Activated CD8-positive, alpha-beta T cell treated with anti-CD3 and anti-CD28 coated beads, Interleukin-2, amount 10 ng/mL, durations not matched to agents 7 days and 5 days (primary cell): Measurements from ENCODE around the gene SLC36A3. TPM values are rescaled to one million over a fixed set of nuclear protein-coding genes. Genes with fewer than 3 reads are reported as not detected.
"Not testable (repeated sequence)": the region's sequence is repeated elsewhere in the genome, so short reads cannot be mapped to it uniquely, and the experiment has no call there.

Source experiments
- ATAC-seq: fragments of 150-1000 bp; cut with Tn5 transposase; one replicate; pipeline ENCODE4 v1.10.0; 2021; ENCODE audit warnings: moderate library complexity
- CTCF ChIA-PET: fragments of 350-600 bp; sonication (Branson Sonifier 250); formaldehyde crosslinking; loops from one replicate; lab custom pipeline; 2021; ENCODE audit warnings: antibody characterized with exemption; lab: Charles Lee
- POLR2A ChIA-PET: fragments of 350-600 bp; sonication (Branson Sonifier 250); formaldehyde crosslinking; loops from one replicate; lab custom pipeline; 2021; ENCODE audit warnings: antibody characterized with exemption; lab: Charles Lee
- DNase-seq: peaks from one replicate; pipeline ENCODE4 v3.0.0-alpha.2; 2020
- H3K27ac Mint-ChIP-seq: one replicate; pipeline ENCODE4 v1.8.0; 2021; ENCODE audit warnings: mild to moderate bottlenecking, mixed read lengths
- H3K27me3 Mint-ChIP-seq: one replicate; pipeline ENCODE4 v1.8.0; 2021; ENCODE audit warnings: low read depth, mixed read lengths
- H3K36me3 Mint-ChIP-seq: one replicate; pipeline ENCODE4 v1.8.0; 2021; ENCODE audit warnings: low read depth, mixed read lengths
- H3K4me1 Mint-ChIP-seq: one replicate; pipeline ENCODE4 v1.8.0; 2021; ENCODE audit warnings: low read depth, mixed read lengths
- H3K4me3 Mint-ChIP-seq: one replicate; pipeline ENCODE4 v1.8.0; 2021; ENCODE audit warnings: mild to moderate bottlenecking, mixed read lengths
- H3K9me3 Mint-ChIP-seq: one replicate; pipeline ENCODE4 v1.8.0; 2022; ENCODE audit warnings: mixed read lengths; ENCODE audit not compliant: insufficient read depth
- total RNA-seq, 2 experiments: library from RNA; stranded (reverse); gene quantifications; one replicate each; pipeline ENCODE4 v1.2.3, GENCODE V29; 2021

Gene SLC36A3
- total RNA-seq, 2 experiments from 2014 or later: not detected

- ChIA-PET CTCF (interaction anchor here (1.0 kb wide), 2 partner anchors 23 to 142 kb away, joined by 3 to 4 read pairs; no protein-coding TSS in a partner anchor), POLR2A (no interaction called here)
- H3K4me3 Mint-ChIP-seq: no peak overlapping the region
- no peaks in the 10 kb centered on the region for H3K9me3 Mint-ChIP-seq
- H3K27ac Mint-ChIP-seq: no peak overlapping the region
- no peak for DNase-seq
- no peaks in the 10 kb centered on the region for H3K27me3 Mint-ChIP-seq
- ATAC-seq: no peak
- no peaks in the 10 kb centered on the region for H3K36me3 Mint-ChIP-seq
- peaks cover 17% of the 10 kb centered on the region for H3K4me1 Mint-ChIP-seq
These were observed 45.8 kb downstream of the SLC36A3 start for GRCh38 chr5:151257731-151258181.

- Mint-ChIP-seq H3K27ac (no peak overlapping the region), H3K9me3 (no peaks in the 10 kb centered on the region), H3K4me1 (peaks cover 32% of the 10 kb centered on the region), H3K27me3 (no peaks in the 10 kb centered on the region), H3K4me3 (no peak overlapping the region), H3K36me3 (no peaks in the 10 kb centered on the region)
- DNase-seq (no peak), ATAC-seq (no peak)
- POLR2A ChIA-PET: no interaction called here
- CTCF ChIA-PET: no interaction called here
These were observed 47.8 kb downstream of the SLC36A3 start for GRCh38 chr5:151255621-151256286.

GRCh38 chr5:151254990-151255389 is 48.6 kb downstream of the SLC36A3 start:
- H3K4me1 Mint-ChIP-seq: peaks cover 39% of the 10 kb centered on the region
- H3K36me3 Mint-ChIP-seq, H3K27me3 Mint-ChIP-seq, H3K27ac Mint-ChIP-seq, H3K9me3 Mint-ChIP-seq, ATAC-seq, DNase-seq, POLR2A ChIA-PET, H3K4me3 Mint-ChIP-seq: not testable (repeated sequence)
- CTCF ChIA-PET: interaction anchor here (1.8 to 3.0 kb wide), 2 partner anchors 61 to 90 kb away, joined by 4 to 12 read pairs; no protein-coding TSS in a partner anchor

- no peak for ATAC-seq
- H3K36me3 Mint-ChIP-seq: peaks cover 4% of the 10 kb centered on the region
- no peaks in the 10 kb centered on the region for H3K9me3 Mint-ChIP-seq
- H3K27me3 Mint-ChIP-seq: no peaks in the 10 kb centered on the region
- no peak overlapping the region for H3K4me3 Mint-ChIP-seq
- peaks cover 39% of the 10 kb centered on the region for H3K4me1 Mint-ChIP-seq
- DNase-seq: no peak
- ChIA-PET CTCF (interaction anchor here (1.8 to 3.0 kb wide), 2 partner anchors 62 to 89 kb away, joined by 4 to 12 read pairs; no protein-coding TSS in a partner anchor), POLR2A (no interaction called here)
- no peak overlapping the region for H3K27ac Mint-ChIP-seq
These were observed 49.0 kb downstream of the SLC36A3 start for GRCh38 chr5:151254556-151254955.

- H3K27ac Mint-ChIP-seq: peak overlapping the region; percentile 3
- no peaks in the 10 kb centered on the region for H3K27me3 Mint-ChIP-seq
- peak overlapping the region; percentile 88 for H3K4me3 Mint-ChIP-seq
- CTCF ChIA-PET: interaction anchor here (1.8 to 3.0 kb wide), 2 partner anchors 63 to 88 kb away, joined by 4 to 12 read pairs; no protein-coding TSS in a partner anchor
- DNase-seq (no peak), ATAC-seq (no peak)
- peaks cover 4% of the 10 kb centered on the region for H3K36me3 Mint-ChIP-seq
- POLR2A ChIA-PET: interaction anchor here (1.4 to 2.3 kb wide), 2 partner anchors 40 to 103 kb away, joined by 3 to 11 read pairs; no protein-coding TSS in a partner anchor
- no peaks in the 10 kb centered on the region for H3K9me3 Mint-ChIP-seq
- peaks cover 39% of the 10 kb centered on the region for H3K4me1 Mint-ChIP-seq
These were observed 50.0 kb downstream of the SLC36A3 start for GRCh38 chr5:151253605-151253950.

- no peaks in the 10 kb centered on the region for H3K9me3 Mint-ChIP-seq
- CTCF ChIA-PET: interaction anchor here (0.9 to 3.1 kb wide), 11 partner anchors 12 to 406 kb away, joined by 3 to 23 read pairs (median 6); partner anchors contain the start of genes CCDC69 and SLC36A1
- peaks cover 39% of the 10 kb centered on the region for H3K4me1 Mint-ChIP-seq
- H3K27ac Mint-ChIP-seq: peak within 1 kb of the TSS; percentile 93
- H3K4me3 Mint-ChIP-seq: peak within 1 kb of the TSS; percentile 88
- H3K27me3 Mint-ChIP-seq: no peaks in the 10 kb centered on the region
- H3K36me3 Mint-ChIP-seq: peaks cover 4% of the 10 kb centered on the region
- peak; percentile 99 for DNase-seq
- ATAC-seq: peak; percentile 98
- POLR2A ChIA-PET: interaction anchor here (0.5 to 2.3 kb wide), 10 partner anchors 18 to 1017 kb away, joined by 3 to 11 read pairs (median 4); partner anchors contain the start of genes ANXA6 and CCDC69
These were observed 50.6 kb downstream of the SLC36A3 start, which contains the start of gene GM2A for GRCh38 chr5:151252762-151253604. Gene GM2A (plus strand): TSS chr5:151253185. CDS start chr5:151253217, 32 bp downstream.

GRCh38 chr5:151251621-151252020 is 51.9 kb downstream of the SLC36A3 start:
- Mint-ChIP-seq H3K27ac (peak overlapping the region; percentile 93), H3K4me3 (peak overlapping the region; percentile 15), H3K4me1 (peaks cover 39% of the 10 kb centered on the region), H3K27me3 (no peaks in the 10 kb centered on the region), H3K9me3 (no peaks in the 10 kb centered on the region), H3K36me3 (peaks cover 4% of the 10 kb centered on the region)
- ChIA-PET POLR2A (interaction anchor here (1.4 to 2.3 kb wide), 4 partner anchors 28 to 200 kb away, joined by 3 to 11 read pairs (median 6); partner anchors contain the start of gene CCDC69), CTCF (interaction anchor here (1.0 to 3.1 kb wide), 5 partner anchors 13 to 126 kb away, joined by 3 to 23 read pairs (median 6); partner anchors contain the start of gene CCDC69)
- no peak for ATAC-seq
- no peak for DNase-seq

- DNase-seq: peak; percentile 50
- Mint-ChIP-seq H3K36me3 (peaks cover 4% of the 10 kb centered on the region), H3K27me3 (no peaks in the 10 kb centered on the region), H3K27ac (peak overlapping the region; percentile 4), H3K4me3 (peak overlapping the region; percentile 32), H3K4me1 (peaks cover 39% of the 10 kb centered on the region), H3K9me3 (no peaks in the 10 kb centered on the region)
- ATAC-seq: no peak
- ChIA-PET POLR2A (no interaction called here), CTCF (interaction anchor here (0.7 to 3.1 kb wide), 5 partner anchors 13 to 110 kb away, joined by 3 to 23 read pairs (median 6); partner anchors contain the start of gene CCDC69)
These were observed 52.5 kb downstream of the SLC36A3 start for GRCh38 chr5:151251001-151251551.

GRCh38 chr5:151250346-151251000 is 53.1 kb downstream of the SLC36A3 start:
- H3K27me3 Mint-ChIP-seq: no peaks in the 10 kb centered on the region
- H3K4me1 Mint-ChIP-seq: peaks cover 38% of the 10 kb centered on the region
- POLR2A ChIA-PET: no interaction called here
- H3K27ac Mint-ChIP-seq: peak overlapping the region; percentile 23
- no peak for ATAC-seq
- no peak for DNase-seq
- H3K9me3 Mint-ChIP-seq: no peaks in the 10 kb centered on the region
- CTCF ChIA-PET: interaction anchor here (0.7 to 3.1 kb wide), 2 partner anchors 12 to 109 kb away, joined by 3 to 23 read pairs; no protein-coding TSS in a partner anchor
- peaks cover 4% of the 10 kb centered on the region for H3K36me3 Mint-ChIP-seq
- peak overlapping the region; percentile 32 for H3K4me3 Mint-ChIP-seq

- ChIA-PET CTCF (no interaction called here), POLR2A (no interaction called here)
- Mint-ChIP-seq H3K27me3 (no peaks in the 10 kb centered on the region), H3K27ac (no peak overlapping the region), H3K4me3 (no peak overlapping the region), H3K9me3 (no peaks in the 10 kb centered on the region), H3K36me3 (peaks cover 4% of the 10 kb centered on the region), H3K4me1 (peaks cover 40% of the 10 kb centered on the region)
- ATAC-seq: no peak
- no peak for DNase-seq
These were observed 54.3 kb downstream of the SLC36A3 start for GRCh38 chr5:151249281-151249680.

- DNase-seq (no peak), ATAC-seq (no peak)
- CTCF ChIA-PET: no interaction called here
- Mint-ChIP-seq H3K4me3 (no peak overlapping the region), H3K36me3 (peaks cover 4% of the 10 kb centered on the region), H3K4me1 (peaks cover 41% of the 10 kb centered on the region), H3K27ac (no peak overlapping the region), H3K27me3 (no peaks in the 10 kb centered on the region), H3K9me3 (no peaks in the 10 kb centered on the region)
- POLR2A ChIA-PET: no interaction called here
These were observed 54.9 kb downstream of the SLC36A3 start for GRCh38 chr5:151248651-151249050.
